ENCODE data around the gene CPSF6. TPM values are rescaled to one million over a fixed set of nuclear protein-coding genes. Genes with fewer than 3 reads are reported as not detected.
"Not testable (repeated sequence)": the region's sequence is repeated elsewhere in the genome, so short reads cannot be mapped to it uniquely, and the experiment has no call there.

CPSF6 gene
- total RNA-seq, 1 experiment from 2014 or later = 96.7 TPM

DNA sequence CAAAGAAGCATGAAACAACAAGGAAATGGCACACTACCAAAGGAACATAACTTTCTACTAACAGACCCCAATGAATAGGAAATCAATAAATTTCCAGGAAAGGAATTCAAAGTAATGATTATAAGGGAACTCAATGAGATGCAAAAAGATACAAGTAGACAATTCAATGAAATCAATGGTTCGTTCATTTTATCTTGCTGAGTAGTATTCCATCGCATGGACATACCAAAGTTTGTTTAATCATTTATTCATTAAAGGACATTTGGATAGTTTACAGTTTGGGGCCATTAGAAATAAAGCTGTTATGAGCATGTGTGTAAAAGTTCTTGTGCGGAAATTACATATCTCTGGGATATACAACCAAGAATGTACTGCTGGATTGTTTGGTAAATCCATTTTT, 73.8 kb downstream of the CPSF6 start:
- Histone ChIP-seq H3K4me3 (ENCODE audit: low read length) (no peak overlapping the region), H4K20me1 (ENCODE audit: low read length) (no peaks in the 10 kb centered on the region), H2AFZ (ENCODE audit: low read length) (no peak overlapping the region), H3K79me2 (ENCODE audit: low read length) (no peaks in the 10 kb centered on the region), H3K4me2 (ENCODE audit: low read length) (no peak overlapping the region), H3F3A (ENCODE audit: low read length, unreplicated experiment) (no peaks in the 10 kb centered on the region), H3K4me1 (ENCODE audit: insufficient read depth, low read length) (no peaks in the 10 kb centered on the region), H3K36me3 (ENCODE audit: low read depth, low read length) (no peaks in the 10 kb centered on the region), H3K27me3 (ENCODE audit: low read length) (no peaks in the 10 kb centered on the region), H3K9ac (ENCODE audit: low read length) (no peak overlapping the region), H3K9me3 (ENCODE audit: low read length) (no peaks in the 10 kb centered on the region), H3K9me2 (replicated peaks; ENCODE audit: low read length) (no peaks in the 10 kb centered on the region), H3K27ac (ENCODE audit: low read length) (no peak overlapping the region)
- ATAC-seq (no peak), DNase-seq (no peak)
- TF ChIP-seq EZH2 (IDR thresholded peaks at IDR 0.05; ENCODE audit: low read length, unreplicated experiment) (no peak), EZH2phosphoT487 (IDR thresholded peaks at IDR 0.05; ENCODE audit: borderline replicate concordance, low read length) (no peak)
- TF ChIP-seq, protein P1, sequence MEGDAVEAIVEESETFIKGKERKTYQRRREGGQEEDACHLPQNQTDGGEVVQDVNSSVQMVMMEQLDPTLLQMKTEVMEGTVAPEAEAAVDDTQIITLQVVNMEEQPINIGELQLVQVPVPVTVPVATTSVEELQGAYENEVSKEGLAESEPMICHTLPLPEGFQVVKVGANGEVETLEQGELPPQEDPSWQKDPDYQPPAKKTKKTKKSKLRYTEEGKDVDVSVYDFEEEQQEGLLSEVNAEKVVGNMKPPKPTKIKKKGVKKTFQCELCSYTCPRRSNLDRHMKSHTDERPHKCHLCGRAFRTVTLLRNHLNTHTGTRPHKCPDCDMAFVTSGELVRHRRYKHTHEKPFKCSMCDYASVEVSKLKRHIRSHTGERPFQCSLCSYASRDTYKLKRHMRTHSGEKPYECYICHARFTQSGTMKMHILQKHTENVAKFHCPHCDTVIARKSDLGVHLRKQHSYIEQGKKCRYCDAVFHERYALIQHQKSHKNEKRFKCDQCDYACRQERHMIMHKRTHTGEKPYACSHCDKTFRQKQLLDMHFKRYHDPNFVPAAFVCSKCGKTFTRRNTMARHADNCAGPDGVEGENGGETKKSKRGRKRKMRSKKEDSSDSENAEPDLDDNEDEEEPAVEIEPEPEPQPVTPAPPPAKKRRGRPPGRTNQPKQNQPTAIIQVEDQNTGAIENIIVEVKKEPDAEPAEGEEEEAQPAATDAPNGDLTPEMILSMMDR (conservative IDR thresholded peaks at IDR 0.05; ENCODE audit: low read depth, low read length) = no peak
- no TSS peak for BruUV-seq (replicated peaks)
- ChIA-PET POLR2A (ENCODE audit: unreplicated experiment) (no interaction called here), CTCF (no interaction called here)
- intact Hi-C loops (cut with micrococcal nuclease) = no loop called here

DNA sequence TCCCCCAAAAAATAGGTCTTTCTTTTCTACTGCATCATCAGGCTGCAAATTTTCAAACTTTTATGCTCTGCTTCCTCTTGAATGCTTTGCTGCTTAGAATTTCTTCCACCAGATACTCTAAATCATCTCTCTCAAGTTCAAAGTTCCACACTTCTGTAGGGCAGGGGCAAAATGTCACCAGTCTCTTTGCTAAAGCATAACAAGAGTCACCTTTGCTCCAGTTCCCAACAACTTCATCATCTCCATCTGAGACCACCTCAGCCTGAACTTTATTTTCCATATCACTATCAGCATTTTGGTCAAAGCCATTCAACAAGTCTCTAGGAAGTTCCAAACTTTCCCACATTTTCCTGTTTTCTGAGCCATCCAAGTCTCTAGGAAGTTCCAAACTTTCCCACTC, 77.4 kb downstream of the CPSF6 start:
- H3K4me2 ChIP-seq (ENCODE audit: low read length); H3K27ac ChIP-seq (ENCODE audit: low read length); H3K4me3 ChIP-seq (ENCODE audit: low read length); H2AFZ ChIP-seq (ENCODE audit: low read length); H3K27me3 ChIP-seq (ENCODE audit: low read length); intact Hi-C loops (cut with micrococcal nuclease); H3K9me3 ChIP-seq (ENCODE audit: low read length); H3K36me3 ChIP-seq (ENCODE audit: low read depth, low read length); H3K4me1 ChIP-seq (ENCODE audit: insufficient read depth, low read length); ATAC-seq; H3K9me2 ChIP-seq (replicated peaks; ENCODE audit: low read length); H4K20me1 ChIP-seq (ENCODE audit: low read length); H3K9ac ChIP-seq (ENCODE audit: low read length); CTCF ChIA-PET; BruUV-seq (replicated peaks); H3K79me2 ChIP-seq (ENCODE audit: low read length); DNase-seq; H3F3A ChIP-seq (ENCODE audit: low read length, unreplicated experiment); POLR2A ChIA-PET (ENCODE audit: unreplicated experiment): not testable (repeated sequence)

GRCh38 chr12:69317233-69317632, 77.9 kb downstream of the CPSF6 start:
- H2AFZ ChIP-seq (ENCODE audit: low read length); POLR2A ChIA-PET (ENCODE audit: unreplicated experiment); H3K79me2 ChIP-seq (ENCODE audit: low read length); BruUV-seq (replicated peaks); CTCF ChIA-PET; H3K27ac ChIP-seq (ENCODE audit: low read length); H3K9ac ChIP-seq (ENCODE audit: low read length); DNase-seq; intact Hi-C loops (cut with micrococcal nuclease); H3K27me3 ChIP-seq (ENCODE audit: low read length); H3K9me3 ChIP-seq (ENCODE audit: low read length); H3K9me2 ChIP-seq (replicated peaks; ENCODE audit: low read length); H3K4me2 ChIP-seq (ENCODE audit: low read length); ATAC-seq; H3K4me3 ChIP-seq (ENCODE audit: low read length); H4K20me1 ChIP-seq (ENCODE audit: low read length); H3K4me1 ChIP-seq (ENCODE audit: insufficient read depth, low read length); H3K36me3 ChIP-seq (ENCODE audit: low read depth, low read length); H3F3A ChIP-seq (ENCODE audit: low read length, unreplicated experiment): not testable (repeated sequence)

DNA sequence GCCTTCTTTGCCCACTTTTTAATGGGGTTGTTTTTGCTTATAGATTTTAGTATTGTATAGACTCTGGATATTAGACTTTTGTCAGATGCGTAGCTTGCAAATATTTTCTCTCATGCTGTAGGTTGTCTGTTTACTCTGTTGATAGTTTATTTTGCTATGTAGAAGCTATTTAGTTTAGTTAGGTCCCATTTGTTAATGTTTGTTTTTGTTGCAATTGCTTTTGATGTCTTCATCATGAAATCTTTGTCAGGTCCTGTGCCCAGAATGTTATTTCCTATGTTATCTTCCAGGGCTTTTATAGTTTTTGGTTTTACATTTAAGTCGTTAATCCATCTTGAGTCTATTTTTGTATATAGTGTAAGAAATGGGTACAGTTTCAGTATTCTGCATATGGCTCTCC, 78.9 kb downstream of the CPSF6 start:
- no peaks in the 10 kb centered on the region for H3K27me3 ChIP-seq (ENCODE audit: low read length)
- intact Hi-C loops (cut with micrococcal nuclease) = no loop called here

More for the DNA sequence above, 78.9 kb downstream of the CPSF6 start:
- Histone ChIP-seq H3K79me2 (ENCODE audit: low read length) (no peaks in the 10 kb centered on the region), H3F3A (ENCODE audit: low read length, unreplicated experiment) (no peaks in the 10 kb centered on the region), H3K4me1 (ENCODE audit: insufficient read depth, low read length) (no peaks in the 10 kb centered on the region), H3K4me2 (ENCODE audit: low read length) (no peak overlapping the region), H3K36me3 (ENCODE audit: low read depth, low read length) (no peaks in the 10 kb centered on the region), H3K9me2 (replicated peaks; ENCODE audit: low read length) (no peaks in the 10 kb centered on the region), H4K20me1 (ENCODE audit: low read length) (no peaks in the 10 kb centered on the region), H3K9me3 (ENCODE audit: low read length) (no peaks in the 10 kb centered on the region), H3K4me3 (ENCODE audit: low read length) (no peak overlapping the region), H2AFZ (ENCODE audit: low read length) (no peak overlapping the region), H3K9ac (ENCODE audit: low read length) (no peak overlapping the region), H3K27ac (ENCODE audit: low read length) (no peak overlapping the region)
- no peak for ATAC-seq
- BruUV-seq (replicated peaks) = no TSS peak
- DNase-seq = no peak
- POLR2A ChIA-PET (ENCODE audit: unreplicated experiment) = no interaction called here
- no peak for TF ChIP-seq EZH2 (IDR thresholded peaks at IDR 0.05; ENCODE audit: low read length, unreplicated experiment)
- TF ChIP-seq EZH2phosphoT487 (IDR thresholded peaks at IDR 0.05; ENCODE audit: borderline replicate concordance, low read length) = no peak
- TF ChIP-seq, protein P1 (conservative IDR thresholded peaks at IDR 0.05; ENCODE audit: low read depth, low read length) = no peak
- CTCF ChIA-PET = no interaction called here

Data from PC-3 (cell line).